NK-92 (cell line): ENCODE measurements around the gene SPATA3.
"Not testable (repeated sequence)": the region's sequence is repeated elsewhere in the genome, so short reads cannot be mapped to it uniquely, and the experiment has no call there.

Experiments
- DNase-seq: peaks from one replicate; lab custom pipeline; 2025; ENCODE audit not compliant: unreplicated experiment; lab: John Stamatoyannopoulos, UW

SPATA3 gene

GRCh38 chr2:230968314-230968713 lies 27.6 kb upstream of the SPATA3 start:
- DNase-seq, result not testable (repeated sequence)

DNA sequence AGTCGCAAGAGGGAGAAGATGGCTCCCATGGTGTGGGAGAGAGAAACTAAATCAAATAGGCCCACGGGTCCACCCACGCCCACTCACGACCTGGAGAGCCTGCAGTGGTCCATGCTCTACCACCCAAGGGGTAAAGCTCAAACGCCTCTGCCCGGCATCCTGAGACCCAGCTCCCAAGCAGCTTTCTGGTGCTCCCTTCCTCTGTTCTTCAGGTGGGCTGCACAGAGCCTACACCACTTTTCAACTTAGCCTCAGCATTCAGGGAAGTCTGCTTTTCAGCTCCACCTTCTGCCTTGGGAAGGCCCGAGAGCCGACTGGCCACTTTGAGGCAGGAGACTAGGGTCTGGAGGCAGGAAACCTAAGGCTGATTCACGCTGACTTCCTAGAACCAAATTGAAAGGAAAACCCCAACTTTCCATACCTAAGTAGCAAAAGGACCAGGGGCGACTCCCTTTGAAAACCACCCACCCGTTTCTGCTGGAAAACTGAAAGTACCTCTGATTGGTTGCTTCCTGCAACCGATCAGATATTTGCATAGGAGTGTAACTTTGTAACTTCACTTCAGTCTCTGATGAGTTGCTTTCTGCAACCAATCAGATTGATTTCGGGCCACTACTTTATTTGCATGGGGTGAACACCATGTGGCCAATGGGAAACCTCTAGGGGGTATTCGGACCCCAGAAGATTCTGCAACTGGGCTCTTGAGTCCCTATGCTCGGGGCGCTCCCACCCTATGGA lies 26.8 kb upstream of the SPATA3 start:
- DNase-seq, result no peak

GRCh38 chr2:230969659-230970015 lies 26.3 kb upstream of the SPATA3 start:
- no peak for DNase-seq

DNA sequence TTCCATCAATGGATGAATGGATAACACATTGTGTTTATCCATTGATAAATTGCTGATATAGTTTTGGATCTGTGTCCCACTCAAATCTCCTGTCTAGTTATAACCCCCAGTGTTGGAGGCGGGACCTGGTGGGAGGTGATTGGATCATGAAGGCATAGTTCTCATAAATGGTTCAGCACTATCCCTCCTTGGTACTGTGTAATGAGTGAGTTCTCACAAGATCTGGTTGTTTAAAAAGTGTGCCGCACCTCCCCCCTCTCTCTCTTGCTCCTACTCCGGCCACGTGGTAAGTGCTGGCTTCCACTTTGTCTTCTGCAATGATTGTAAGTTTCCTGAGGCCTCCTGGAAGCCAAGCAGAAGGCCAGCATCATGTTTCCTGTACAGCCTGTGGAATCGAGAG lies 23.9 kb upstream of the SPATA3 start:
- DNase-seq, result no peak

GRCh38 chr2:230974096-230974913 lies 21.6 kb upstream of the SPATA3 start:
- no peak for DNase-seq

DNA sequence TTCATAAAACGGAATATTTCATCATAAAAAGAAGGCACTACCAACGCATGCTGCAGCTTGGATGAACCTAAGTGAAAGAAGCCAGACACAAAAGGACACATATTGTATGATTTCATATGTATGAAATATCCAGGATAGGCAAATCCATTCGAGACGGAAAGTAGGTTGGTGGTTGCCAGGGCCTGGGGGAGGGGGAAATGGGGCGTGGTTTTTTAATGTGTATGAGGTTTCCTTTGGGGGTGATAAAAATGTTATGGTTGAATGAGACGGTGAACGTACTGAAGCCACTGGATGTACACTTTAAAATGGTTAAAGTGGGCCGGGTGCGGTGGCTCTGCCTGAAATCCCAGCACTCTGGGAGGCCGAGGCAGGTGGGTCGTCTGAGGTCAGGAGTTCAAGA lies 20.0 kb upstream of the SPATA3 start:
- no peak for DNase-seq

- no peak for DNase-seq
Observed at GRCh38 chr2:230976671-230977171, 19.2 kb upstream of the SPATA3 start.

GRCh38 chr2:230980468-230980867 lies 15.5 kb upstream of the SPATA3 start:
- no peak for DNase-seq

GRCh38 chr2:230981704-230982103 lies 14.2 kb upstream of the SPATA3 start:
- DNase-seq, result no peak

GRCh38 chr2:230982126-230982525 lies 13.8 kb upstream of the SPATA3 start:
- no peak for DNase-seq

DNA sequence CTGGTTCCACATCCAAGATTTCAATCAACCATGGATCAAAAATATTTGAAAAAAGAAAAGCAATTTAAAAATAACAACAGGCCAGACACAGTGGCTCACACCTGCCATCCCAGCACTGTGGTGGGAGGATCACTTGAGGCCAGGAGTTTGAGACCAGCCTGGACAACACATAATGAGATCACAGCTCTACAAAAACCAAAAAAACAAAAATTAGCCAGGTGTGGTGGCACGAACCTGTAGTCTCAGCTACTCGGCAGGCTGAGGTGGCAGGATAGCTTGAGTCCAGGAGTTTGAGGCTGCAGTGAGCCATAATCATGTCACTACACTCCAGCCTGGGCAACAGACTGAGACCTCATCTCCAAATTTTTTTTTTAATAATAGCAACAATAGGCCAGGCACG lies 13.4 kb upstream of the SPATA3 start:
- DNase-seq, result no peak

GRCh38 chr2:230983566-230983965 lies 12.4 kb upstream of the SPATA3 start:
- DNase-seq, result no peak

GRCh38 chr2:230984393-230985220 lies 11.3 kb upstream of the SPATA3 start:
- no peak for DNase-seq

DNA sequence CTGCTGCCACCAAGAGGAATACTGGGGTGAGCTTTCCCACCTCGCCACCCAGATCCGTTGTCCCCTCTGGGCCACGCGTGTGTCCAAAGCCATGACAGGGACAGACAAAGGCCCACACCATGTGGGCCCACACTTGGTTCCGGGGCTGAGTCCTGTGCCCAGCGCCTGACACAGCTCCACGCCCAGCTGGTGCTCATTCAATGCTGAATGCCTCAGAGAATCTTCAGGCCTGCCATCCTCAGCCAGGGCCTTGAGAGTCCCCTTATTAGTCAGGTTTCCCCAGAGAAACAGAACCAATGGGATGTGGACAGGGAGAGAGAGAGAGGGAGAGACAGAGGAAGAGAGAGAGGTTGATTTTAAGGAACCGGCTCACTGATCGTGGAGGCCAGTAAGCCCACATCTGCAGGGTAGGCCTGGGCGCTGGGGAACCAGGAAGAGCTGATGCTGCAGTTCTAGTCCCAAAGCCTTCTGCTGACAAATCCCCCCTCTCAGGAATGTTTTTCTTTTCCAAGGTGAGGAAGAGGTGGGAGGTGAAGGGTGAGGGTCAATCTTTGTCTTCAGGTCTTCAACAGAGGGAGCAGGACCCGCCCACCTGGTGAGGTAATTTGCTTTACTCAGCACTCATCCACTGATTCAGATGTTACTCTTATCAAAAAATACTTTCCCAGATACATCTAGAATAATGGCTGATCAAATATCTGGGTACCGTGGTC lies 10.2 kb upstream of the SPATA3 start:
- DNase-seq, result no peak

GRCh38 chr2:230986520-230987136 lies 9.3 kb upstream of the SPATA3 start:
- DNase-seq, result no peak

DNA sequence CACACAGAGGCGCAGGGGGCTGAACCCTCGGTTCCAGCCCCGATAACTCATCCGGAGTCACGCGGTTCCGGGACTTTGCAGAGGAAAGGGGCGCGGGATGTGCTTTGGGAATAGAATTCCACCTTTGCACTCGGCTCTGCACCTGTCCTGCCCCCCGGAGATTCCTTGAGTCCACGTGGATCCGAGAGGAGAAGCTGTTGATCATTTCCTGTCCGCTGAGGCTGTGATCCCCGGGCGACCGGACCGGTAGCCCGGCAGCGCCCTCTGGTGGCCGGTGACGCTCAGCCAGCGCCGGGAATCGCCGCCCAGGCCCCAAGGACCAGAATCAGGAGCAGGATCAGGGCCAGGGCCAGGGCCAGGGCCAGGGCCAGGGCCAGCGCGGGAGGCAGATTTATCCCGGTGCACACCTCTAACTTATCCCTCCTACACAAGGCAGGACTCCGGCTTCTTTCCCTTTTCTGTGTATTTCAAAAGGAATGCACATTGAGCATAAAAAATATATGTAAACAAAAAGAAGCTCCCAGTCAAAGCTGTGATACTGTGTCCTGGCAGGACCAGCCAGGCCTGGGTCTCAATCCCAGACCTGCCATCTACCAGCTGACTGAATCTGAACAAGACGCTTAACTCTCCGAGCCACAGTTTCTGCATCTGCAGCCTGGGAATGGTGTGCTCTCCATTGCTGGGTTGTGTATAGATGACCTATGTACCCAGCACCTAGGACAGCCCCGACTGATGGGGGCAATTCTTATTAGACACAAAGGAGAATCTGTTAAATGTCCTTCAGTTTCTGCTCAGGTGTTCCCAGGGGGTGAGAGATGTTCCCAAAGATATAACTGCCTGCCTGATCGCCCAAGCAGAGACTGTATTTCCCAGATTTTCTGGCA lies 8.5 kb upstream of the SPATA3 start:
- no peak for DNase-seq

- no peak for DNase-seq
Observed at GRCh38 chr2:230989731-230990130, 6.2 kb upstream of the SPATA3 start.

- no peak for DNase-seq
Observed at GRCh38 chr2:230990131-230990898, 5.6 kb upstream of the SPATA3 start.

- no peak for DNase-seq
Observed at GRCh38 chr2:230990899-230991150, 5.1 kb upstream of the SPATA3 start.
